ENCODE measurements around the gene ANO2. TPM values are rescaled to one million over a fixed set of nuclear protein-coding genes. Genes with fewer than 3 reads are reported as not detected.

ANO2 gene
- total RNA-seq, 2 donors from 2014 or later = 0.89 TPM; not detected in 1

DNA sequence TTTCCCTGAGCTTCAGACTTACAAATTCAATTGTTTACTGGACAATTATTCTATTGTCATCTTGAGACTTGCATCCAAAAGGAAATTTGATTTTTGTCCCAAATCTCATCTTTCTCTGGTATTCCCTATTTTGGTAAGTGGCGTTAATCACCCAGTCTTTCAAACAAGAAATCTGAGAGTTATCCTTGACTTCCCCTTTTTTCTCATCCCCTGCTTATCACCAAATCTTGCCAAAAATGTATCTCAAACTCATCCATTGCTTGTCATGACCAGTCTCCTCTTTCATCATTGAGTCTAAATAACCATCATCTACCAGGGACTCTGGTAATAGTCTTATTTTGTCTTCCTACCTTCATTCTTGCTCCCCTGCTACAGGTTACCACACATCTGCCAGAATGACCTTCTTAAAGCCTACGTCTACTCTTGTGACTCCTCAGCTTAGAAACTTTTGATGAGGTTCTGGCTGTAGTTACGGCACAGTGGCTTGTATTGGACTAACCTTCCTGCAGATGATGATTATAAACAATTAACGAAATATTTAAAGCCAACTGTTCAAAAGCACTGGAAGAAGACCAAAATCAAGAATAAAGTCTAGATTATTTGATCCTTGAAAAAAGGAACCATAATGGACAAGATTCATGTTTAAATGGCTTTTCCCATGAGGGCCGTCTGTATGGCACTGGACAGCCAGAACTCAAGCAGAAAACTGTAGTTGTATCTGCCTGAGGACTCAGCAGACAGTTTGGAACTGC is 9.0 kb upstream of the ANO2 start:
- Mint-ChIP-seq H3K36me3 (ENCODE audit: low read depth) (peaks cover 2% of the 10 kb centered on the region), H3K4me1 (no peaks in the 10 kb centered on the region), H3K27ac (no peak overlapping the region), H3K4me3 (no peak overlapping the region), H3K27me3 (peaks cover 86% of the 10 kb centered on the region)
- DNase-seq = no peak
- no peak for ATAC-seq
- H3K9me3 ChIP-seq (ENCODE audit: control insufficient read depth, low read length, poor library complexity, severe bottlenecking) = no peaks in the 10 kb centered on the region

- H3K36me3 Mint-ChIP-seq (ENCODE audit: low read depth) = peaks cover 2% of the 10 kb centered on the region
- H3K27me3 Mint-ChIP-seq = peaks cover 89% of the 10 kb centered on the region
- H3K4me3 Mint-ChIP-seq = no peak overlapping the region
- ATAC-seq (no peak), DNase-seq (no peak)
- H3K9me3 ChIP-seq (ENCODE audit: control insufficient read depth, low read length, poor library complexity, severe bottlenecking) = no peaks in the 10 kb centered on the region
- no peaks in the 10 kb centered on the region for H3K4me1 Mint-ChIP-seq
- H3K27ac Mint-ChIP-seq = no peak overlapping the region
These were observed 7.0 kb upstream of the ANO2 start for GRCh38 chr12:5952031-5952430.

DNA sequence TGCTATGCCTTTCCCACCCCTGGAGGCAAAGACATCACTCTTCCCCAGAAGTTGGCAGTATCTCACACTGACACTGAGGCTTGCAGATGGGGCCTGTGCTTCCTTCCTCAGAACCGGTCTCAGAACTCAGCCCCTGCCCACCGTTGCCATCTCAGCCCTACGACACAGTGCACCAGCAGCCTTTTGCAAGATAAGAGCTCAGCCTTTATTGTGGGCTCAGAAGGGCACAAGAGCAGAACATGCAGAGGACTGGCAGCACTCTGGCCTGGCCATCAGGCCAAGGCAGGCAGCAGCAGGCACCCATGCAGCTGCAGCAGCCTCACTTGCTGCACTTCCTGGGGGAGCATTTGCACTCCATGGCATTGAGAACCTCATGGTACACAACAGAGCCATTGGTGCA is 3.6 kb upstream of the ANO2 start:
- no peak overlapping the region for H3K4me3 Mint-ChIP-seq
- peaks cover 93% of the 10 kb centered on the region for H3K27me3 Mint-ChIP-seq
- ATAC-seq (no peak), DNase-seq (no peak)
- H3K36me3 Mint-ChIP-seq (ENCODE audit: low read depth) = peaks cover 5% of the 10 kb centered on the region
- peaks cover 3% of the 10 kb centered on the region for H3K4me1 Mint-ChIP-seq
- no peak overlapping the region for H3K27ac Mint-ChIP-seq
- no peaks in the 10 kb centered on the region for H3K9me3 ChIP-seq (ENCODE audit: control insufficient read depth, low read length, poor library complexity, severe bottlenecking)

DNA sequence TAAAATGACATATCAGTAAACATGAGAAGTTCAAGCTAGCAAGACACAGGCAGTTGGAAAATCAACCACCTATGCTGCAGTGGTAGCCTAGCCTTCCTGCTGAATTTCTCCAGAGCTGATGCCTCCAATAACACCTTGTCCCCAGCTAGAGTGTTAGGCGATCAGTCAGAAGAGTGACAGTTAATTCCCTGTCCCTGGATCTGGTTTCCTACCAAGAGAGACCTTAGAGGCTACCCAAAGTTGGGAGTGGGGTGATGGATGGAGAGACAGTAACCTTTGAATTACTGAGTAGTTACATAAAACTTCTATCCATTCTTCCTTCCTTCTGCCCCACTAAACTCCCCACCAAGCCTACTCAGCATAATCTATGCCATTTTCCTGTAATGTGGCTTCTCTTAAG is 1.9 kb upstream of the ANO2 start:
- Mint-ChIP-seq H3K36me3 (ENCODE audit: low read depth) (peaks cover 5% of the 10 kb centered on the region), H3K27ac (no peak overlapping the region), H3K27me3 (peaks cover 92% of the 10 kb centered on the region), H3K4me3 (no peak overlapping the region), H3K4me1 (peaks cover 3% of the 10 kb centered on the region)
- no peak for DNase-seq
- no peaks in the 10 kb centered on the region for H3K9me3 ChIP-seq (ENCODE audit: control insufficient read depth, low read length, poor library complexity, severe bottlenecking)
- ATAC-seq = no peak

DNA sequence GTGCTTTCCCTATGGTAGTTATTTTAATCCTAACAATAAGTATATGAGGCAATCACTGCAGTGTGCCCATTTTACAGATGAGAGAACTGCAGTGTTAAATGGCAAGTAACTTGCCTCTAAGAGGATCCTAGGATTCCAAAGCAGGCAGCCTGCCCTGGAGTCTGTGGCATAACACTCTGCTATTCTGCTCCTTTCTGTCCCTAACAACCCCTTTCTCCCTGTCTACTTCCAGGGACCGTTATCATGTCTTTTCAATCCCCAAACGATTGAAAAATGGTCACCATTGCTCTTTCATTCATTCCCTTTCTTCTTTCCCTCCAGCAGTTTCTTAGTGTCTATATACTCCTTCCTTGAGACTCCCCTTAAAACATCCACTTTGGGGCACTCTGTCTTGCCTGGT is 1.3 kb upstream of the ANO2 start:
- Mint-ChIP-seq H3K4me1 (peaks cover 3% of the 10 kb centered on the region), H3K27me3 (peaks cover 87% of the 10 kb centered on the region), H3K36me3 (ENCODE audit: low read depth) (peaks cover 5% of the 10 kb centered on the region), H3K27ac (no peak overlapping the region), H3K4me3 (peak overlapping the region; percentile 25)
- DNase-seq = no peak
- H3K9me3 ChIP-seq (ENCODE audit: control insufficient read depth, low read length, poor library complexity, severe bottlenecking) = no peaks in the 10 kb centered on the region
- no peak for ATAC-seq

GRCh38 chr12:5944688-5945070 is 380 bp downstream of the ANO2 start:
- Mint-ChIP-seq H3K4me3 (no peak overlapping the region), H3K27ac (no peak overlapping the region), H3K27me3 (peaks cover 87% of the 10 kb centered on the region), H3K36me3 (ENCODE audit: low read depth) (peaks cover 3% of the 10 kb centered on the region), H3K4me1 (peaks cover 3% of the 10 kb centered on the region)
- no peaks in the 10 kb centered on the region for H3K9me3 ChIP-seq (ENCODE audit: control insufficient read depth, low read length, poor library complexity, severe bottlenecking)
- no peak for ATAC-seq
- DNase-seq = no peak

DNA sequence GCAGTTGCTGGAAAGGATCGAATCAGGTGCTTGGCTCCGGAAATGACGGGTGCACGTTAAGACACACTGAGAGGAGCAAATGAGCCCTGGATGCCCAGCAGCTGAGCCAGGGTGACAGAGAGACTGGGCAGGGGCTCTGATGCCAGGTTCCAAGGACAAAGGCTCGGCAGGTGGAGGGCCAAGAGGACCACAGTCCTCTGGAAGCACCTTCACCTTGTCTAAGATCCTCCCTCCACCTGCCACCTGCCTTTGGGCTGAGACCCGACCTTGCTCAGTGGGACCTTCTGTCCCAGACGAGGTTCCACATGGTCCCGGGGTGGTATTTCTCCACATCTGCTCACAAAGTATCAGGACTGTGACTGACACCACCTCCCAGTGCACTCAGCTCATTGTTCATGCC is 1.0 kb downstream of the ANO2 start:
- no peaks in the 10 kb centered on the region for H3K9me3 ChIP-seq (ENCODE audit: control insufficient read depth, low read length, poor library complexity, severe bottlenecking)
- ATAC-seq (no peak), DNase-seq (no peak)
- Mint-ChIP-seq H3K4me1 (peaks cover 3% of the 10 kb centered on the region), H3K27ac (no peak overlapping the region), H3K27me3 (peaks cover 86% of the 10 kb centered on the region), H3K36me3 (ENCODE audit: low read depth) (peaks cover 3% of the 10 kb centered on the region), H3K4me3 (no peak overlapping the region)

DNA sequence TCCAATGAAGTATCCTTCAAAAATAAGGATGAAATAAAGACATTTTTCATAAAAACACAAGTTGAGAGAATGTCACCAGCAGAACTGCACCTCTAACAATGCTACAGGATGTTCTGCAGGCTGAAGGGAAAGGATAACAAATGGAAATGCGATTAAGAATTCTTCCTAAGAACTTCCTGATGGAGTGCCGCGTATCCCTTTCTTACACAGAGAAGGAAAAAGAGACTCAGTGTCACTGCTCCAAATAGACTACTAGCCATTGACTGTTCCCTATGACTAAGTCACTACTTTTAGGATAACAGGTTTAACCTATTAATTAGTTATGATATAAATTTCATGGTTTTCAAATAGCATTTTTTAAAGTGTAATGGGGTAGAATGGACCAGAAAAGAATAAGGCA is 3.2 kb downstream of the ANO2 start:
- no peaks in the 10 kb centered on the region for H3K9me3 ChIP-seq (ENCODE audit: control insufficient read depth, low read length, poor library complexity, severe bottlenecking)
- H3K4me1 Mint-ChIP-seq = peaks cover 3% of the 10 kb centered on the region
- peaks cover 79% of the 10 kb centered on the region for H3K27me3 Mint-ChIP-seq
- ATAC-seq (no peak), DNase-seq (no peak)
- peaks cover 6% of the 10 kb centered on the region for H3K36me3 Mint-ChIP-seq (ENCODE audit: low read depth)
- H3K4me3 Mint-ChIP-seq = no peak overlapping the region
- H3K27ac Mint-ChIP-seq = no peak overlapping the region

DNA sequence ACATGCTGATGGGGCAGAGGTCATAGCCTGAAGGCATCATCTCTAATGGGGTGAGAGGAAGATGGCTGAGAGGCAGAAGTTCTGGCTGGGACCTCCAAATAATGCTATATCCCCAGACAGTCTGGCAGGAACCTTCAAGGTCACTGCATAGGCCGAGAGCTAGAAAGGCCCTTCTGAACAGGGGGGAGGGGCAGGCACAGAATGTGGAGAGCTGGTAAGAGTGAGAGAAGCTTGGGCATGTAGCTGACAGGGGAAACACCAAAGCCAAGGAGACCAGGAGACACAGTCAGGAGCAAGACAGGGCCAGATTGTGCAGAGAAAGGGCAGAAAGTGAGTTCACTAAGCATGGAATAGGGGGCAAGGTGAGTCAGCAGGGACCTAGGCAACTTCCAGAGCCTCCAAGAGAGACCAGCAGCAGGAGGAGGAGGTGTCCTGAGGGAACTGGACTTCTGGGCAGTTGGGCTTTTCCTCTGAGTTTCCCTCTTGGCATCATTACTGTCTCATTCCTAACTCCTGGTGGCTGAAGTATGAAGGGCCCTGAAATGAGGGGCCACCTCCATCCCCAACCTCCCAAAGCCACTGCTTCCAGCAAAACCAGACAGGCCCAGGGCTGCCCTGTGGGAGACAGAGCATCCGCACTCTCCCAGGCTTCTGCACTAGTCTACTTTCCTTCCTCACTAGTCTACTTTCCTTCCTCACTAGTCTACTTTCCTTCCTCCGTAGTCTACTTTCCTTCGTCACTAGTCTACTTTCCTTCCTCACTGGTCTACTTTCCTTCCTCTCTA is 17.1 kb downstream of the ANO2 start:
- no peak for ATAC-seq
- no peaks in the 10 kb centered on the region for H3K4me1 Mint-ChIP-seq
- peaks cover 25% of the 10 kb centered on the region for H3K27me3 Mint-ChIP-seq
- DNase-seq = no peak
- no peak overlapping the region for H3K27ac Mint-ChIP-seq
- no peaks in the 10 kb centered on the region for H3K9me3 ChIP-seq (ENCODE audit: control insufficient read depth, low read length, poor library complexity, severe bottlenecking)
- no peak overlapping the region for H3K4me3 Mint-ChIP-seq
- no peaks in the 10 kb centered on the region for H3K36me3 Mint-ChIP-seq (ENCODE audit: low read depth)

DNA sequence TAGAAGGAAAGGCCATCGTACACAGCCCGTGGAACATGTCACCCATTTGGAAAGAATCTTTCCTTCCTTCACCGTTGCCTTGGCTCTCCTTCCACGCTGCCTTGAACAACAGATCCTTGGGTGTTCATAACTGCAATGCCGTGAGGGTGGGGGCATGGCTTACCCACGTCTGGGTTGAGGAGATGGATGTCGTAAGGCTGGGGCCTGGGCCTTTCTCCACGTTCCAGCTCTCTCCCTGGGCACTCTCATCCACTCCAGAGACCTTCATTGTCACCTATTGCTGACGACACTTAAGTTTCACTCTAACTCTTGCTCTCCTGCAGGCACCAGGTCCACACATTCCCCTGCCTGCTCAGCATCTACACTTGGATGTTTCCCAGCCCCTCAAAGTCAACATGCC is 19.4 kb downstream of the ANO2 start:
- no peaks in the 10 kb centered on the region for H3K9me3 ChIP-seq (ENCODE audit: control insufficient read depth, low read length, poor library complexity, severe bottlenecking)
- Mint-ChIP-seq H3K4me3 (no peak overlapping the region), H3K4me1 (peaks cover 3% of the 10 kb centered on the region), H3K36me3 (ENCODE audit: low read depth) (no peaks in the 10 kb centered on the region), H3K27me3 (peaks cover 38% of the 10 kb centered on the region), H3K27ac (no peak overlapping the region)
- ATAC-seq (no peak), DNase-seq (no peak)

- H3K36me3 Mint-ChIP-seq (ENCODE audit: low read depth) = no peaks in the 10 kb centered on the region
These were observed 20.7 kb downstream of the ANO2 start for GRCh38 chr12:5924342-5924741.

DNA sequence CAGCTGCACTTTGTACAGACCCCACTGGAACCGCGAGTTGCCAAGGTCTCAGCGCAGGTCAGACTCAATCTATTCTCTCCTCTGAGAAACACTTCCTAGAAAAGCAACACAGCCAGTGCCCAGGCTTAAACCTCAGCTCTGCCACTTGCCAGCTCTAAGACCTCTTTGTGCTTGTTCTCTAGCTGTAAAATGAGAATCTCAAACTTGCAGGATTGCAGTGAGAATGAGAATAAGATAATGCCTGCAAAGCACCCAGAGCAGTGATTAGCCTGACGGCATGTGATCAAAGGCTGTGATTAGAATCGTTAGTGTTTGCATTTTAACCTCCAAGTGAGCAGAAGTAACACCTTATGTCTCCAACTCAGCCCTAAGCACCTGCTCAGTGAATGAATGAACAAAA is 21.3 kb downstream of the ANO2 start:
- peaks cover 3% of the 10 kb centered on the region for H3K4me1 Mint-ChIP-seq
- peak overlapping the region; percentile 45 for H3K4me3 Mint-ChIP-seq
- peaks cover 38% of the 10 kb centered on the region for H3K27me3 Mint-ChIP-seq
- no peaks in the 10 kb centered on the region for H3K9me3 ChIP-seq (ENCODE audit: control insufficient read depth, low read length, poor library complexity, severe bottlenecking)
- no peak overlapping the region for H3K27ac Mint-ChIP-seq
- ATAC-seq (no peak), DNase-seq (no peak)
- H3K36me3 Mint-ChIP-seq (ENCODE audit: low read depth) = peaks cover 2% of the 10 kb centered on the region

More at GRCh38 chr12:5924342-5924741, 20.7 kb downstream of the ANO2 start:
- Mint-ChIP-seq H3K4me1 (peaks cover 3% of the 10 kb centered on the region), H3K27ac (no peak overlapping the region), H3K27me3 (peaks cover 38% of the 10 kb centered on the region), H3K4me3 (peak overlapping the region; percentile 45)
- DNase-seq (no peak), ATAC-seq (no peak)
- no peaks in the 10 kb centered on the region for H3K9me3 ChIP-seq (ENCODE audit: control insufficient read depth, low read length, poor library complexity, severe bottlenecking)

DNA sequence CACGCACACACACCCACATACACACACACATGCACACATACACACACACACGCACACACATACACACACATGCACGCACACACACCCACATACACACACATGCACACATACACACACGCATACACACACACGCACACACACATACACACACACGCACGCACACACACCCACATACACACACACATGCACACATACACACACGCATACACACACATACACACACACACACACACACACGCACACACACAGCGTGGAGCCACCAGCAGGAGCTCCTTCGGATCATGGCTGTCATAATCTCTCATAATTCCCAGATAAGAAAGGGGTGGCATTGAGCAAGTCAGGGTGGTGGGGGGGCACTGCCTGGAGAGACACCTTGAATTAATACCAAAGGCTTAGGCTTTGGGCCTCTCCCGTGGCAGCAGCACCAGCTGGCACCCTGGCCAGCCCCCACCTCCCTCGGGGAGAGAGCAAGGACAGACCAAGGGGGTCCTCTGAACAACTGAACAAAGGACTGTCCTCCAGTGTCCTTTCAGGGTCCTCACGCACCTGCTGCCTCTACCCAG is 21.9 kb downstream of the ANO2 start:
- Mint-ChIP-seq H3K36me3 (ENCODE audit: low read depth) (peaks cover 2% of the 10 kb centered on the region), H3K27me3 (peaks cover 38% of the 10 kb centered on the region), H3K27ac (no peak overlapping the region), H3K4me1 (peaks cover 3% of the 10 kb centered on the region), H3K4me3 (no peak overlapping the region)
- no peak for DNase-seq
- no peak for ATAC-seq
- H3K9me3 ChIP-seq (ENCODE audit: control insufficient read depth, low read length, poor library complexity, severe bottlenecking) = no peaks in the 10 kb centered on the region

Data from T-helper 17 cell (primary cell).